ENCODE results near the gene KDM2A. TPM values are rescaled to one million over a fixed set of nuclear protein-coding genes. Genes with fewer than 3 reads are reported as not detected.

KDM2A gene
- total and polyA plus RNA-seq, 2 donors (not counting 3 experiments of a cell fraction or from before 2014, with no cell fraction given): 72.2 to 79.5 TPM

DNA sequence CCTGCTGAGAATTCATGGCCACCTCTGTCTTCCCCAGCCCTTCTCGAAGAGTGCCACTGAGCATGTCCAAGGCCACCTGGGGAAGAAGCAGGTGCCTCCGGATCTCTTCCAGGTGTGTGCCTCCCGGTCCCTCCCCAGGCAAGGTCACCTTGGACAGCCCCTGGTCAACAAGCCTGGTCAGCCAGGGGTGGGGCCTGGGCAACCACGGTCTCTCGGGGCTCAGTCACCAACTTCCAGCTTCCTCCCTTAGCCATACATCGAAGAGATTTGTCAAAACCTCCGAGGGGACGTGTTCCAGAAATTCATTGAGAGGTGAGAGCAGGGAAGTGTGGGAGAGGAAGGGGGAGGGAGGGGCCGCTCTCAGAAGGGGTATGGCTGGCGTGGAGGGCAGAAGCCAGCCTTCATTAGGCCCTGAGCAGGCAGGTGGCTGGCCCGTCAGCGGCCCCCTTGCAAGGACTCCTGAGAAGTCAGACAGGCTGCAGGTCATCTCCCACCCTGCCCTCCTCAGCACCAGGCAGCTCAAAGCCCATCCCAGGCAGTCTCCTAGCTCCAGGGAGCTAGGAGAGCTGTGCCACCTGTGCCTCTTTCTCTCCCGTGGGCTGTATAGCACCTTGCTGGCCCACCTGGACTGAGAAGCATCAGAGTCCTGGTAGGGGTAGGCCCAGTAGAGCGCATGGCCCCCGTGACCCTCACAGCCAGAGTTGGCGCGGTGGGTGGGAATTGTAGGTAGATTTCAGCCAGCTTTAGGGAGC lies 160.7 kb downstream of the KDM2A start:
- Histone ChIP-seq H3K79me2 (ENCODE audit: control insufficient read depth, insufficient read depth, low read length) (peaks cover 24% of the 10 kb centered on the region), H3K9ac (replicated peaks; ENCODE audit: extremely low read depth, insufficient read depth, low read length) (no peak overlapping the region), H3K4me1 (ENCODE audit: control insufficient read depth, extremely low read depth, insufficient read depth, low read length) (peaks cover 17% of the 10 kb centered on the region), H3K4me3 (replicated peaks in 1 of 3; ENCODE audit: insufficient read depth in 1 of 3, low read depth in 1 of 3, low read length in 3 of 3) (no peak overlapping the region), H3K27ac (ENCODE audit: insufficient read depth, low read depth, low read length) (no peak overlapping the region), H3K36me3 (ENCODE audit: control insufficient read depth in 2 of 2, extremely low read depth in 1 of 2, insufficient read depth in 2 of 2, low read length in 2 of 2) (peaks cover 8 to 56% of the 10 kb centered on the region in 2 experiments), H3K9me1 (replicated peaks; ENCODE audit: control insufficient read depth, extremely low read depth, insufficient read depth, low read length) (no peaks in the 10 kb centered on the region), H4K20me1 (replicated peaks; ENCODE audit: control insufficient read depth, extremely low read depth, insufficient read depth, low read length) (no peaks in the 10 kb centered on the region), H3K27me3 (ENCODE audit: control insufficient read depth in 2 of 2, insufficient read depth in 2 of 2, low read length in 2 of 2) (no peaks in the 10 kb centered on the region), H3K9me3 (replicated peaks; ENCODE audit: control insufficient read depth, insufficient read depth, low read length) (no peaks in the 10 kb centered on the region), H2AFZ (ENCODE audit: low read depth, low read length) (no peak overlapping the region), H3K4me2 (ENCODE audit: insufficient read depth, low read length) (no peak overlapping the region)
- intact Hi-C loops (cut with micrococcal nuclease): no loop called here
- BruUV-seq (replicated peaks): no TSS peak
- ChIA-PET CTCF (interaction anchor here (0.6 to 1.1 kb wide), 3 partner anchors 9 to 37 kb away, joined by 3 read pairs; partner anchors contain the start of gene ANKRD13D), POLR2A (no interaction called here)
- DNase-seq (ENCODE audit: low read depth, low spot score): no peak
- dilution Hi-C loops (cut with MboI; ENCODE audit: extremely low pct_ligation_motif_present, low sequenced_read_pairs): no loop called here
- TF ChIP-seq, protein P1, sequence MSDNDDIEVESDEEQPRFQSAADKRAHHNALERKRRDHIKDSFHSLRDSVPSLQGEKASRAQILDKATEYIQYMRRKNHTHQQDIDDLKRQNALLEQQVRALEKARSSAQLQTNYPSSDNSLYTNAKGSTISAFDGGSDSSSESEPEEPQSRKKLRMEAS (IDR thresholded peaks at IDR 0.05; ENCODE audit: insufficient read depth, insufficient read length): no peak
- TF ChIP-seq, protein P2, sequence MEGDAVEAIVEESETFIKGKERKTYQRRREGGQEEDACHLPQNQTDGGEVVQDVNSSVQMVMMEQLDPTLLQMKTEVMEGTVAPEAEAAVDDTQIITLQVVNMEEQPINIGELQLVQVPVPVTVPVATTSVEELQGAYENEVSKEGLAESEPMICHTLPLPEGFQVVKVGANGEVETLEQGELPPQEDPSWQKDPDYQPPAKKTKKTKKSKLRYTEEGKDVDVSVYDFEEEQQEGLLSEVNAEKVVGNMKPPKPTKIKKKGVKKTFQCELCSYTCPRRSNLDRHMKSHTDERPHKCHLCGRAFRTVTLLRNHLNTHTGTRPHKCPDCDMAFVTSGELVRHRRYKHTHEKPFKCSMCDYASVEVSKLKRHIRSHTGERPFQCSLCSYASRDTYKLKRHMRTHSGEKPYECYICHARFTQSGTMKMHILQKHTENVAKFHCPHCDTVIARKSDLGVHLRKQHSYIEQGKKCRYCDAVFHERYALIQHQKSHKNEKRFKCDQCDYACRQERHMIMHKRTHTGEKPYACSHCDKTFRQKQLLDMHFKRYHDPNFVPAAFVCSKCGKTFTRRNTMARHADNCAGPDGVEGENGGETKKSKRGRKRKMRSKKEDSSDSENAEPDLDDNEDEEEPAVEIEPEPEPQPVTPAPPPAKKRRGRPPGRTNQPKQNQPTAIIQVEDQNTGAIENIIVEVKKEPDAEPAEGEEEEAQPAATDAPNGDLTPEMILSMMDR (IDR thresholded peaks at IDR 0.05; ENCODE audit: extremely low read depth in 1 of 2, insufficient read depth in 1 of 2, low read depth in 1 of 2, low read length in 2 of 2): no peak
- TF ChIP-seq JUN (IDR thresholded peaks at IDR 0.05; ENCODE audit: borderline replicate concordance, insufficient read depth, insufficient read length, low read depth) (no peak), FOS (IDR thresholded peaks at IDR 0.05; ENCODE audit: borderline replicate concordance, insufficient read depth, low read length) (no peak), POLR2A (IDR thresholded peaks at IDR 0.05; ENCODE audit: low read depth, low read length) (no peak), MYC (IDR thresholded peaks at IDR 0.05; ENCODE audit: low read depth, low read length) (no peak), GATA2 (IDR thresholded peaks at IDR 0.05; ENCODE audit: insufficient read depth, insufficient read length, low read depth, low read length) (no peak), POLR2AphosphoS5 (IDR thresholded peaks at IDR 0.05; ENCODE audit: insufficient read depth, low read depth, low read length) (no peak)
- no peak for FAIRE-seq
